ENCODE results near the gene C1QB. TPM values are rescaled to one million over a fixed set of nuclear protein-coding genes. Genes with fewer than 3 reads are reported as not detected.

Gene C1QB
- polyA plus RNA-seq, 4 donors = 6.9 to 10.9 (median 9.1) TPM

DNA sequence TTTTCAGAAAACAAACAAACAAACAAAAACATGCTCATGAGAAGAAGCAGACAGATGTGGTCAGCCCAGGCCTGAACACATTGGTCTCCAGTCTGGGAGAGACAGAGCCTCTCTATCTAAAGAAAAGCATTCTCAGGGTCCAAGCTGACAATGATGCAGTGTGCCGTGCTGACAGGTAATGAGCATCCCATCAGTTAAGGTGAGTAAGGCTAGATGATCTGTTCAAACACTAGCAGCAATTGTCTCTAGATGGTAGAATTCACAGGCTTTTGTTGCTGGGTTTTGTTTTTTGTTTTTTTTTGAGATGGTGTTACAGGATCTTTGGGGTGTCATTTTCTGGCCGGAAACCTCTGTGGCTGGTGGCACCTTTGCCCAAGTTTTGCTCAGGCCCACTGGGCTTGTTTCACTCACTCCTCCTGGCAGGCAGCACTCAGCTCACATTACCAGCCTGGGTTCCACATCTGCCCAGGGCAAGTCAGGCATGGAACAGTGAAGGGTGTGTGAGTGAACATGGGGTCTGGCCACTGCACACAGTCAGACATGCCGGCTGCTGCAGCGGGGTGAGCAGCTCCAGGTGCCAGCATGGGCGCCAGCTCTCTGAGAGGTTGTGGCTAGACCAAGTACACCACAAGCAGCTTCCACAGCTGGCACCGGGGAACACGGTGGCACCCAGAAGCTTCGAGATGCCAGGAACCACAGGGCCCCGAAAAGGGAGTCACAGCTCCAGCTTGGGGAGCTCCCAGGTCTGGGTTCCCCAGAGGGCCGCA lies 19.2 kb upstream of the C1QB start:
- no peak for DNase-seq (ENCODE audit: low read depth in 4 of 4, low spot score in 3 of 4)

DNA sequence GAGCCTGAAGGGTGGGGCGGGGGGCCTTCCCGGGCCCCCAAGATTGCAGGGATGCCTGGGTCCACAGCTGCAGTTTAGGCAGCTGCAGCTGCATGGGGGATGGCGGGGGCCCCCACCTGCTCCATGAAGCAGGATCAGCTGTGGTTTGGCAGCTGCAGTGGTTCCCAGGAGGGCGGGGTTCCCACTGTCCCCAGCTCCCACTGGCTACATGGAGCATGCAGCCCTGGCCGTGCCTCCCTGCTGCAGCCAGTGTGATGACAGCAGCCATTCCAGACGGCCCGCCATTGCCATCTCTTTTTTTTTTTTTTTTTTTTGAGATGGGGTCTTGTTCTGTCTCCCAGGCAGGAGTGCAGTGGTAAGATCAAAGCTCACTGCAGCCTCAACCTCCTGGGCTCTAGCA lies 17.6 kb upstream of the C1QB start:
- no peak for DNase-seq (ENCODE audit: low read depth in 4 of 4, low spot score in 3 of 4)

DNA sequence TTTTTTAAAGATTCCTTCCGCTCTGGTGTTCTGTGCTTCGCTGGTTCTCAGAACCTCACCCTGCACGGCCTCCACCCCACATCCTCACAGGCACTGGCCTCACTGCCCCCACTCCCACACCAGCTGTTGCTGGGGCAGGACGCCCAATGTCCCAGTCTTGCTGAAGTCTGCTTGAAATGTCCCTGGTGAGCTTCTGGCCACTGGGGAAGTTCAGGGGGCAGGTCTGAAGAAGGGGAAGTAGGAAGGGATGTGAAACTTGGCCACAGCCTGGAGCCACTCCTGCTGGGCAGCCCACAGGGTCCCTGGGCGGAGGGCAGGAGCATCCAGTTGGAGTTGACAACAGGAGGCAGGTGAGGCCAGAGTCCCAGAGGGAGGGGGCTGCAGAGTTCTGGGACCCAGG lies 16.7 kb upstream of the C1QB start, which contains the start of gene C1QA:
TSS of gene C1QA (plus strand) at position 276 of the 400 bp plus-strand sequence. CDS start 989 bp downstream, outside the sequence.
- no peak for DNase-seq (ENCODE audit: low read depth in 4 of 4, low spot score in 3 of 4)

DNA sequence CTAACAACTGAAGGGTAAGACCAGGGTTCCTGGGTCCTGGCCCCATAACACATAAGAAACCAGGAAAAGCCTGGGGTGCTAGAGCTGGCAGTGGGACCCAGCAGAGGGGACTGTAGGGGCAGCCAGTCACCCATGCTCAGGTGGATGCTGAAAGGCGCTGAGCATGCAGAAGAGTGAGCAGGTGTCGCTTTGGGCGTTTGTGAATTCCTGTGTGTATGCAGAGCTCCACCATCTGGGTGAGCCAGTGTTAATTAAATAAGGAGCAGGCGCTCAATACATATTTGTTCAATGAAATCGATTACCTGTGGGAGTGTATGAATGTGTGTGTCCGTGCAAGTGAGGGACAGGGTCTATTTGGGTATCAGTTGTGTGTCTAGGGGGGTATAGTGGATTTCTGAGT lies 16.1 kb upstream of the C1QB start:
- DNase-seq (ENCODE audit: low read depth in 4 of 4, low spot score in 3 of 4) = no peak

DNA sequence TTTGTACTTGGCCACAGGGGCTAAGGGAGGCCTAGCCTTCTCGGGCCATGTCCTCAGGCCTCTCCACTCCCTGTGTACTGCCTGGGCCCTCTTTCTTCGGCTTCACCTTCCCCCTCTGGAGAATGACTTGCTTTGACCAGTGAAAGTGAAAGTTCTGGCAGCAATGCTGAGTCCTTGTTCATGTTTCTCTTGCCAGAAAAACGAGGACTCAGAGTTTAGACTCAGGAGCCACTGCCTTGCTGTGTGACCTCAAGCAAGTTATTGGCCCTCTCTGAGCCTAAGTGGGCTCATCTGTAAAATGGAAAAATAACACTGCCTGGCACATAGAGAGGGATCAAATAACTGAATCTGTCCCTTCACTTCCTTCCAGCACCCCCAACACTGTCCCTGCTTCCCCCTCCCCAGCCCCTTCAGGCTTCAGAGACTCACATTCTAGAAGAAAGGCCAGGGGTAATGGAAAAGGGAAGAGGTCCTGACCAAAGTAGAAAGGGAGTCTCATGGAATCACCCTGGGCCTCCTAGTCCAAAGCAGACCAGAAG lies 15.1 kb upstream of the C1QB start:
- DNase-seq (ENCODE audit: low read depth in 4 of 4, low spot score in 3 of 4) = no peak

DNA sequence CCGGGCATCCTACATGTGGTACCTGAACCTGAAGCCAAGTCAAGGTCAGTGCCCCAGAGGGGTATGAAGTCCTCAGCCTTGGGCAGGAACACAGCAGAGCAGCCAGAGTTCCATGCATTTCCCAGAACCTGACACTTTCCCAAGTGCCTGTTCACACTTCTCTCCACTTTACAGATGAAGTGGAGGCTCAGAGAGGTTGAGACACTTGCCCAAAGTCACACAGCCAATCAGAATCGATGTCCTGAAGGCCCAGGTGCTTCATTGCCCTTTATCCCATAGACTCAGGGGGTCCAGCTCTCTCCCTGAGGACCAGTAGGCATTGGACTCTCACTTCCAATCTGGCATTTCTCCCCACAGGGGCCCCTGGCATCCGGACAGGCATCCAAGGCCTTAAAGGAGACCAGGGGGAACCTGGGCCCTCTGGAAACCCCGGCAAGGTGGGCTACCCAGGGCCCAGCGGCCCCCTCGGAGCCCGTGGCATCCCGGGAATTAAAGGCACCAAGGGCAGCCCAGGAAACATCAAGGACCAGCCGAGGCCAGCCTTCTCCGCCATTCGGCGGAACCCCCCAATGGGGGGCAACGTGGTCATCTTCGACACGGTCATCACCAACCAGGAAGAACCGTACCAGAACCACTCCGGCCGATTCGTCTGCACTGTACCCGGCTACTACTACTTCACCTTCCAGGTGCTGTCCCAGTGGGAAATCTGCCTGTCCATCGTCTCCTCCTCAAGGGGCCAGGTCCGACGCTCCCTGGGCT lies 14.4 kb upstream of the C1QB start:
- DNase-seq (ENCODE audit: low read depth in 4 of 4, low spot score in 3 of 4) = no peak

DNA sequence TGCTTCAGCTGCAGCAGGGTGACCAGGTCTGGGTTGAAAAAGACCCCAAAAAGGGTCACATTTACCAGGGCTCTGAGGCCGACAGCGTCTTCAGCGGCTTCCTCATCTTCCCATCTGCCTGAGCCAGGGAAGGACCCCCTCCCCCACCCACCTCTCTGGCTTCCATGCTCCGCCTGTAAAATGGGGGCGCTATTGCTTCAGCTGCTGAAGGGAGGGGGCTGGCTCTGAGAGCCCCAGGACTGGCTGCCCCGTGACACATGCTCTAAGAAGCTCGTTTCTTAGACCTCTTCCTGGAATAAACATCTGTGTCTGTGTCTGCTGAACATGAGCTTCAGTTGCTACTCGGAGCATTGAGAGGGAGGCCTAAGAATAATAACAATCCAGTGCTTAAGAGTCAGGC lies 13.8 kb upstream of the C1QB start:
- DNase-seq (ENCODE audit: low read depth in 4 of 4, low spot score in 3 of 4) = no peak

DNA sequence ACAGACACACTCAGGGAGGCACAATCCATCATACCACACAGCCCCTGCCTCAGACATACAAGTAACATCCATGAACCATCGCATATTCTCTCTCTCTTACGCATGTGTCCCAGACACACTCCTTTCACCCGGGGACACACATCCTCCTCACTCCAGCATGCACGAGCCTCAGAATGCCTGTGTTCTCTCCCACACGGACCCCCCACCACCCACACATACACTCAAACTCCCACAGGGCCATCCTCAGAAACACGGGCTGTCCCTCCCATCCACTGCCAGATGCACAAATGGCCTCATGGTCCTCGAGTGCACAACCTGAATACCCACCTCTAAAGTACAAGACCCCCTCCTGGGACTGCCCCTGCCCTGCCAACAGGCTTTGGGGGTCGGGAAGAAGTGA lies 11.8 kb upstream of the C1QB start:
- DNase-seq (ENCODE audit: low read depth in 4 of 4, low spot score in 3 of 4) = no peak

DNA sequence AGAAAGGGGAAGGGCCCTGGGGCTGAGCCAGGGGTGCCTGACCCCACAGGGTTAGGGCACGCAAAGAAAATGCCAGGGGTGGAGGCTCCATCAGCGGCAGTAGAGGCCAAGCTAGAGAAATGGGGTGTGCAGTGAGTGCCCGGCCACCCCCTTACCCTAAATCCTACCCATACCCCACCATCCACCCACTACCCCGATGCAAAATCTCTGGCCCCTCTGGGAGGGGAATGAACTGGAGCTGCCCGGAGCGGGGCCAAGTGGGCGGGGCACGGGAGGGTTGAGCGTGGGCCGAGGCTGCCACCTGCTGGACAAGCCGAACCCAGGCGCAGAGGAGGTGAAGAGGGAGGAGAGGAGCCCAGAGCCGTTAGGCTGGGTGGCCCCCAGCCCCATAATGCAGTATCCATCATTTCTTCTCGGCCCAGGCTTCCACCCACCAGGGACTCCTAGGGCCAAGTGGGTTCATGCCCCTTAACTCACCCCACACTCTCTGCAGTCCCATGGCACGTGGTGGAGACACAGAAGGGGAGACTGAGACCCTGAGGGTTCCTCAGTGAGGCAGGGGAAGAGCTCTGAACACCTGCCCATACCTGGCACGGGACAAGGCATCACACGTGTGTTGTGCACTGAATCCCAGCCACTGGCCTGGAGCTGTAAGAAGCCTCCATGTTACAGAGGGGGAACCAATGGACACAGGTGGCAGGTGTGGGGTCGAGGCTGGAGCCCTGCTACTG lies 11.0 kb upstream of the C1QB start:
- DNase-seq (ENCODE audit: low read depth in 4 of 4, low spot score in 3 of 4) = peak in 3 of 4 donors; percentile 28 to 59 (median 33)

DNA sequence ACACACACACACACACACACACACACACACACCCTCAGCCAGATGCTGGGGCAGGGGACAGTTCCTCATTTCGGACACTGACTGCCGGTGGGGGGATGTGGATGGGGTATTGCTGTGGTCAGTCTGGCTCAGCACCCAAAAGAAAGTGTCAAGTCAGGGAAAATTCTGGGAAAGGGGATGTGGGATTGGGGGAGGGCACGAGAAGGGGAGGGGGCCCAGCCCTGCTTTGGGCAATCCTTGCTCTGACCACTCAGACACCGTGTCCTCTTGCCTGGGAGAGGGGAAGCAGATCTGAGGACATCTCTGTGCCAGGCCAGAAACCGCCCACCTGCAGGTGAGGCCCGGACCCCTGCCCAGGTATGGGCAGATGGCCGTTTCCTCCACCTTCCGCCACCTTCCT lies 9.7 kb upstream of the C1QB start, which contains the start of gene C1QC:
TSS of gene C1QC (plus strand) at position 253 of the 400 bp plus-strand sequence. CDS start 391 bp downstream, outside the sequence.
- DNase-seq (ENCODE audit: low read depth in 4 of 4, low spot score in 3 of 4) = no peak

DNA sequence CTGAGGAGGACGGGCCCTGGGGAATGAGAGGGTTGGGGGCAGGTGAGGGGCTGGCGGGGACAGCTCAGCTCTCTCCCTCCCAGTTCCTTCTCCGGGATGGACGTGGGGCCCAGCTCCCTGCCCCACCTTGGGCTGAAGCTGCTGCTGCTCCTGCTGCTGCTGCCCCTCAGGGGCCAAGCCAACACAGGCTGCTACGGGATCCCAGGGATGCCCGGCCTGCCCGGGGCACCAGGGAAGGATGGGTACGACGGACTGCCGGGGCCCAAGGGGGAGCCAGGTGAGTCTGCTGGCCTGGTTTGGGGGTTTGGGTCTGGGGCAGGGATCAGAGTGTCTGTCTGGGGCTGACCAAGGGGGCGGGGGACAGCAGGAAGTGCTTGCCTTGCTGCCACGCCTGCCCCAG lies 9.1 kb upstream of the C1QB start:
- no peak for DNase-seq (ENCODE audit: low read depth in 4 of 4, low spot score in 3 of 4)

DNA sequence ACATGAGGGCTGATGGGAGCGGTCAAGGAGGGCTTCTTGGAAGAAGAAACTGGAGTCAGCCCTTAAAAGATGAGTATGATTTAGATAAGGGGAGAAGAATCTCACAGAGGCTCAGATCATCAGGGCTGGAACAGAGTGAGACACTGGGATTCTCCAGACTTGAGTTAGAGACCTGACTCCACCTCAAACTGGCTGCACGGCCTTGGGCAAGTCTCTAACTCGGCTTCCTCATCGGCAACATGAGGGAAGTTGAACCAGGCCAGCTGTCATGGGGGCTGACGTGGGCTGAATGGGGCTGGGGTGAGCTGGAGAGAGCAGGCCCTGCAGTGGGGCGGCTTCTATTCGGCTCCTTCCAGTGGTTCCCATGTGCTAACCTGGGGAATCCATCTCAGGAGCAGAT lies 7.1 kb upstream of the C1QB start:
- no peak for DNase-seq (ENCODE audit: low read depth in 4 of 4, low spot score in 3 of 4)

DNA sequence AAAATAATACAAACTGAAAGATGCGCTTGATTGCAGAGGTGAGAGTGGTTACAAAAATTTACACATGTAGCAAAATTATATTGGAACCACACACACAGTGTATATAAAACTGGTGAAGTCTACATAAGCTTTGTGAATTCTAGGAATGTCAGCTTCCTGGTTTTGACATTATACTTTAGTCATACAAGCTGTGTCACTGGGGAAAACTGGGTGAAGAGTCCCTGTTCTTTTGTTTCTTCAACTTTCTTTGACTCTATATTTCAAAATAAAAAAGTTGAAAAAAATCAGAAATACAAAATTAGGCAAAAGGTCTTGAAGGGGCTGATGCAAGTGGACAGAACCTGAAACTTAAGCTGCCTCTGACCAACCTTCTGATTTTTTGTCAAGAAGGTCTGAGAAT lies 6.7 kb upstream of the C1QB start:
- no peak for DNase-seq (ENCODE audit: low read depth in 4 of 4, low spot score in 3 of 4)

DNA sequence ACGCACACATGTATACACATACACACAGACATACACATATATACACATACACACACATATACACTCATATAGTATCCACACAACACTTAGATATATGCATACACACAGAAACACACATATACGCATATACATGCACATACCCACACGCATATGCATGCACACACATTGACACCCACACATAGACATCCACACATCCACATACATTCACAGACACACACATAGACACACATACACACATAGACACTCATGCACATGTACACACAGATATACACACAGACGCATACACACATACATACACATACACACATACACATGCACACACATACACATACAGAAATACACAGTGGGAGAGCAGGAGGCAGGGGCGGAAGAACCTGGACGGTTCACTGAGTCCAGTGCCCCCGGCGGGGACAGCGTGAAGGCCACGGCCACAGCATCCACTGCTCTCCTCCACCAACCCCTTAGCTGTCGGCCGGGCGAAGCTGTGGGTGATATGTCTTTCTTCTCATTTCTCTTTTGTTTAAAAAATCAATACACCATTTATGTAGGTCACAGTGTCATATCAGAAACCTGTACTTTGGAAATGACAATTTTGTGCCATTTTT lies 2.8 kb upstream of the C1QB start:
- no peak for DNase-seq (ENCODE audit: low read depth in 4 of 4, low spot score in 3 of 4)

DNA sequence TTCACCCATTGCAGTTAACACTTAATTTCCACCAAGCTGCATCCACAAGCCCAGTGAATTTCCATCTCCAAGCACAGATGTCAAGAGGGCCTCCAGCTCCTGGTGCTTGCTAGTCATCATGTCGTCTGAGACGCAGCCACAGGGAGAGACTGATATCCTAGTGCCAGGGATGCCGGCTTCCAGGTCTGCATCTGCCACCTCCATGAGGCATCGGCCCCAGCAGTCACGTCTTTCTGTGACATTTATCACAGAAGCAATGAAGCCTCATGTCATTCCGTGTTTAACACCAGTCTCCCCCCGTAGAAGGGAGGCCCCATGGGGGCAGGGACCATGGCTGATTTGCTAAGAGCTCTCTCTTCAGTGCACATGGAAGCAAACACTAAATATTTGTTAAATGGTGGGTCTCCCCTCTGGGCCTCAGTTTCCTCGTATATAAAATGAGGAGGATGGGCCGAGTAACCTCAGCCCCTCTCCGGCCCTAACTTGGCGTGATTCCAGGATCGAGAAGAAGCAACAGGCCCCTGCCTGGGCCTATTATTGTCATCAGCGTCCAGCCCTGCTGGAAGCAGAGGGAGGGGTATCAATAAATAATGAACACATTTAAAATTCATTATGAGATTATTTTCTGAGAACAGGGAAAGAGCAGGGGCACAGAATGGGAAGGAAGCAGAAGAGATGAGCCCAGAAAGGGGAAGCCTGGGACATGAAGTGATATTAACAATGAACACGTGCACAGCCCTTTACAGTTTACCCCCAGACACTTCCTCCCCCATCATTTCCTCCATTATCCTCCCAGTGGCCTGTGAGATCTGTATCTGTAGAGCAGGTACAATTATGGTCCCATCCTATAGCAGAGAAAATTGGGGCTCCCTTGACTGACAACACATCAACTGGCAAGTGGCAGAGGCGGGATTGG lies 837 bp upstream of the C1QB start:
- no peak for DNase-seq (ENCODE audit: low read depth in 4 of 4, low spot score in 3 of 4)

DNA sequence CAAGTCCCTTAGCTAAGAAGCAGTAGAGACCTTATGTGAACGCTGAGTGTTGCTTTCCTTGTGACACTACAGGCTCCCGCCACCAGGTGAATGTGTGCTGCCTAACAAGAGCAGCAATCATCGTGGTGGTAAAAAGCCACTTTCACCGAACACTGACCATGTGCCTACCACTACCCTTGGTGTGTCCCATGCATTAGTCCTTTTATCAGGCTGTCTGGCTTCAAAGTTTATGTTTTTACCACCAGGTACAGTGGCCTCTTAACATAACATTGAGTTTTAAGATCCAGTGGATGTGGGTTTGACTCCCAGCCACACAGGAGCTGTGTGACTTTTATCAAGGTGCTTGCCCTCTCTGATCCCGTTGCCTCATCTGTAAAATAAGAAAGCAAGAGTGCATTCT lies 1.7 kb downstream of the C1QB start:
- no peak for DNase-seq (ENCODE audit: low read depth in 4 of 4, low spot score in 3 of 4)

DNA sequence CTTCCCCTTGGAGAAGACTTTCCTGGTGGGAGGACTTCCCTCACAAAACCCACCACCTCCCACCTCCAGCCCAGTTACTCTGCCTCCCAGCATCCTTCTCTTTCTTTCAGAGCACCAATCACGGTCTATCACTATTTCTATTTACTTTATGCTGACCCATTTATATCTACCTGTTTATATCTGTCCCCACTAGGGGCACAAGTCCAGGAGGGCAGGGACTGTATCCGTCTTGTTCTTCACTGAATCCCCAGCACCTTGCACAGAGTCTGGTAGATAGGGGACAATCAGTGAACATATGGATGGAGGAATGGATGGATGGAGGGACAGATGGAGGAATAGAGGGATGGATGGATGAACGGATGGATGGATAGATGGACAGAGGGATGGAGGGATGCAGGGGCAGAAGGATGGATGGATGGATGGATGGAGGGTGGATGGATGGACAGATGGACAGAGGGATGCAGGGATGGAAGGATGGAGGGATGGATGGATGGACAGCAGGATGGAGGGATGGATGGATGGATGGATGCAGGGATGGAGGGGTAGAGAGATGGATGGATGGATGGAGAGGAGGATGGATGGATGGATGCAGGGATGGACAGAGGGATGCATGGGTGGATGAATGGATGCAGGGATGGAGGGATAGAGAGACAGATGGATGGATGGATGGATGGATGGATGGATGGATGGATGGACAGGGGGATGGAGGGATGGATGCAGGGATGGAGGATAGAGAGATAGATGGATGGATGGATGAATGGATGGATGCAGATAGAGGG lies 5.5 kb downstream of the C1QB start:
- DNase-seq (ENCODE audit: low read depth in 4 of 4, low spot score in 3 of 4) = no peak

DNA sequence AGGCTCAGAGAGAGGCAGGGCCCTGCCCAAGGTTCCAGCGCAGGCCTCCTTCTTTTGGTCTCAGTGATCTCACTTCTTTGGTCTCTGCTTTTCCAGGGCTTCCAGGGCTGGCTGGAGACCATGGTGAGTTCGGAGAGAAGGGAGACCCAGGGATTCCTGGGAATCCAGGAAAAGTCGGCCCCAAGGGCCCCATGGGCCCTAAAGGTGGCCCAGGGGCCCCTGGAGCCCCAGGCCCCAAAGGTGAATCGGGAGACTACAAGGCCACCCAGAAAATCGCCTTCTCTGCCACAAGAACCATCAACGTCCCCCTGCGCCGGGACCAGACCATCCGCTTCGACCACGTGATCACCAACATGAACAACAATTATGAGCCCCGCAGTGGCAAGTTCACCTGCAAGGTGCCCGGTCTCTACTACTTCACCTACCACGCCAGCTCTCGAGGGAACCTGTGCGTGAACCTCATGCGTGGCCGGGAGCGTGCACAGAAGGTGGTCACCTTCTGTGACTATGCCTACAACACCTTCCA lies 7.7 kb downstream of the C1QB start:
- DNase-seq (ENCODE audit: low read depth in 4 of 4, low spot score in 3 of 4) = no peak

DNA sequence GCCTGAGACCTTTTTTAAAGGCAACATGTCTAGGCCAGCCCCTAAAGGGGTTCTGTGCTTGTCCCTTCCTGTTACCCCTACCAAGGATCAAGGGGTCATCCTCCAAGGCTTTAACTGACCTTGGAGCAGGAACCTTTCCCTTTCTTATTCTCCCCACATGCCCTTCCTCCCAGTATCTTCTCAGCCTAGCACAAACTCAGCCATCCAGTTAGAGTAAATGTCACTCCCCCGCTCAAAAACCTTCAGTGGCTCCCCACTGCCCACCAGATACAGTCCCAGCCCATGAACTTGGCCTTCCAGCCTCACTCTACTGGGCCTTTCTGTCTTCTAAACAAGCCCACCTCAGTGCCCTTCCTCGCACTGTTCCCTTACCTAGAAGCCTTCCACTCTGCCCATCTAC lies 8.8 kb downstream of the C1QB start:
- DNase-seq (ENCODE audit: low read depth in 4 of 4, low spot score in 3 of 4) = no peak
